Measurements from ENCODE around the gene UBE2F. TPM values are rescaled to one million over a fixed set of nuclear protein-coding genes. Genes with fewer than 3 reads are reported as not detected.

UBE2F gene
- total RNA-seq, 1 experiment from 2014 or later: 103 TPM

DNA sequence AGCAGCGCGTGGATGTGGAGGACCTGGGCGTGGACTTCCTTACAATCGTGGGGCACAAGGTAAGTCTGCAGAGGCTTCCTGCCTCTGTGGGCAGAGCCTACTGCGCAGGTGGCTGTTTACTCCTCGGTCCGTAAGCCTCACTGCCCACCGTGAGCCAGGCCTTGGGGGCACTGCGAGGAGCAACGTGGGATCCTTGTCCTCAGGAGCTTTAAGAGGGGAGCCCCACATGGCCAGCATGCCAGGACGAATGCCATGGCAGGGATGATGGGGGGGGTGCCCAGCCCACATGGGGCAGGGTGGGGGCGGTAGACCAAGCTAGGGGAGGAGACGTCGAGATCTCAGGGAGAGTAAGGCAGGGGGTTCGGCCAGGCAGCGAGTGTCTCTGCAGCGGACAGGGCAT, 115.3 kb downstream of the UBE2F start:
- Histone ChIP-seq H3F3A (ENCODE audit: insufficient read depth, low read depth) (peaks cover 16% of the 10 kb centered on the region; the same call in 1 of the 2 replicates), H4K20me1 (ENCODE audit: insufficient read depth) (no peaks in the 10 kb centered on the region), H3K9me3 (ENCODE audit: insufficient read depth, low read depth) (no peaks in the 10 kb centered on the region), H3K36me3 (ENCODE audit: low read depth) (peaks cover 9% of the 10 kb centered on the region; the same call in 1 of the 2 replicates), H3K27ac (no peak overlapping the region), H3K9me2 (ENCODE audit: insufficient read depth) (no peaks in the 10 kb centered on the region), H2AFZ (no peak overlapping the region), H3K4me3 (no peak overlapping the region), H3K4me1 (replicated peaks; ENCODE audit: insufficient read depth) (peaks cover 16% of the 10 kb centered on the region), H3K27me3 (ENCODE audit: insufficient read depth, low read depth) (no peaks in the 10 kb centered on the region), H3K79me2 (ENCODE audit: low read depth) (no peaks in the 10 kb centered on the region), H3K4me2 (no peak overlapping the region)
- BruUV-seq (replicated peaks): no TSS peak
- intact Hi-C loops (cut with micrococcal nuclease; ENCODE audit: unreplicated experiment): no loop called here
- DNase-seq: no peak
- ChIA-PET CTCF (no interaction called here), POLR2A (ENCODE audit: unreplicated experiment) (interaction anchor here (0.5 to 0.6 kb wide), 2 partner anchors 16 to 63 kb away, joined by 4 to 6 read pairs; no protein-coding TSS in a partner anchor)
- TF ChIP-seq EZH2 (IDR thresholded peaks at IDR 0.05; ENCODE audit: low read depth): no peak
- TF ChIP-seq, protein P1, sequence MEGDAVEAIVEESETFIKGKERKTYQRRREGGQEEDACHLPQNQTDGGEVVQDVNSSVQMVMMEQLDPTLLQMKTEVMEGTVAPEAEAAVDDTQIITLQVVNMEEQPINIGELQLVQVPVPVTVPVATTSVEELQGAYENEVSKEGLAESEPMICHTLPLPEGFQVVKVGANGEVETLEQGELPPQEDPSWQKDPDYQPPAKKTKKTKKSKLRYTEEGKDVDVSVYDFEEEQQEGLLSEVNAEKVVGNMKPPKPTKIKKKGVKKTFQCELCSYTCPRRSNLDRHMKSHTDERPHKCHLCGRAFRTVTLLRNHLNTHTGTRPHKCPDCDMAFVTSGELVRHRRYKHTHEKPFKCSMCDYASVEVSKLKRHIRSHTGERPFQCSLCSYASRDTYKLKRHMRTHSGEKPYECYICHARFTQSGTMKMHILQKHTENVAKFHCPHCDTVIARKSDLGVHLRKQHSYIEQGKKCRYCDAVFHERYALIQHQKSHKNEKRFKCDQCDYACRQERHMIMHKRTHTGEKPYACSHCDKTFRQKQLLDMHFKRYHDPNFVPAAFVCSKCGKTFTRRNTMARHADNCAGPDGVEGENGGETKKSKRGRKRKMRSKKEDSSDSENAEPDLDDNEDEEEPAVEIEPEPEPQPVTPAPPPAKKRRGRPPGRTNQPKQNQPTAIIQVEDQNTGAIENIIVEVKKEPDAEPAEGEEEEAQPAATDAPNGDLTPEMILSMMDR (conservative IDR thresholded peaks at IDR 0.05): no peak

DNA sequence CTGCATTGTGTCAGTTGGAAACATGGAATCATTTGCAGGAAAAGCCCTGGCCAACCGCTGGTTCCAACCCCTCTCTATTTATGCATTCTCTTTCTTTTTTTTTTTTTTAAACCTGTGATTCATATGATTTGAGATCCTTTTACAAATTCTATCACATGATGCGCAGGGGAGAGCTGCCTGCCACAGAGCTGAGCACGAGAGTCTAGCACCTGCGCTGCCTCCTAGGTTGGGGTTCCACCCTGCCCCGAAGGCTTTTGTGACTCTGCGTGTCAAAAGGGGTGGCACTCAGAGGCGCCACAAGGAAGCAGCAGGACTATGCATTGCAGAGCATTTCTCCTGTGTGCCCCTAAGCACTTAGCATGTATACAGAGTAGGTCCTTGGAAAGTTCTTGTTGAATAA, 116.0 kb downstream of the UBE2F start:
- Histone ChIP-seq H3K4me3 (no peak overlapping the region), H3K27ac (no peak overlapping the region), H3K27me3 (ENCODE audit: insufficient read depth, low read depth) (no peaks in the 10 kb centered on the region), H3K36me3 (ENCODE audit: low read depth) (peaks cover 9% of the 10 kb centered on the region; the same call in 1 of the 2 replicates), H2AFZ (no peak overlapping the region), H4K20me1 (ENCODE audit: insufficient read depth) (no peaks in the 10 kb centered on the region), H3K9me3 (ENCODE audit: insufficient read depth, low read depth) (no peaks in the 10 kb centered on the region), H3K9me2 (ENCODE audit: insufficient read depth) (no peaks in the 10 kb centered on the region), H3K4me2 (no peak overlapping the region), H3F3A (ENCODE audit: insufficient read depth, low read depth) (peaks cover 16% of the 10 kb centered on the region; the same call in 1 of the 2 replicates), H3K4me1 (replicated peaks; ENCODE audit: insufficient read depth) (peaks cover 13% of the 10 kb centered on the region), H3K79me2 (ENCODE audit: low read depth) (no peaks in the 10 kb centered on the region)
- BruUV-seq (replicated peaks): no TSS peak
- ChIA-PET POLR2A (ENCODE audit: unreplicated experiment) (interaction anchor here (0.6 kb wide), 1 partner anchor 115 kb away, joined by 10 read pairs; no protein-coding TSS in a partner anchor), CTCF (no interaction called here)
- TF ChIP-seq EZH2 (IDR thresholded peaks at IDR 0.05; ENCODE audit: low read depth): no peak
- TF ChIP-seq, protein P1 (conservative IDR thresholded peaks at IDR 0.05): no peak
- intact Hi-C loops (cut with micrococcal nuclease; ENCODE audit: unreplicated experiment): no loop called here
- no peak for DNase-seq

DNA sequence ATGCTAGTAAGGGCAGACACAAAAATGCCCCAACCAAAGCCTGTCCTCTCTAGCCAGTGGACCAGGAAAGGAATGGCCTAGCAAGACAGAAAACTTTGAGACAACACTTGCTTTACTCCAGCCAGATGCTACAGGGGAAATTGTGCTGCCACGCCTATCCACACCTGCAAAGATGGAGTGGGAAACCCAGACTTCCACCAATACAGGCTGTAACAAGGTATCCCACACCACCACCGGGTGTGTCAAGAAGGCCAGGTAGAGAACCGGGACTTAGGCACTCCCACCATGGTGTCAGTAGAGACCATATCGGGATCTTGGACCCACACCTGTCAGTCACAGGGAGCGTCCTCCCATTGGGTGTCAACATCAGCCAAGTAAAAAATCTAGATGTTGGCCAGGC, 117.1 kb downstream of the UBE2F start:
- Histone ChIP-seq H3K4me1 (replicated peaks; ENCODE audit: insufficient read depth) (peaks cover 13% of the 10 kb centered on the region), H3K79me2 (ENCODE audit: low read depth) (no peaks in the 10 kb centered on the region), H3F3A (ENCODE audit: insufficient read depth, low read depth) (peaks cover 13% of the 10 kb centered on the region; the same call in 1 of the 2 replicates), H3K27ac (no peak overlapping the region), H3K4me3 (no peak overlapping the region), H3K36me3 (ENCODE audit: low read depth) (peaks cover 9% of the 10 kb centered on the region; the same call in 1 of the 2 replicates), H3K27me3 (ENCODE audit: insufficient read depth, low read depth) (no peaks in the 10 kb centered on the region), H2AFZ (no peak overlapping the region), H3K9me2 (ENCODE audit: insufficient read depth) (no peaks in the 10 kb centered on the region), H4K20me1 (ENCODE audit: insufficient read depth) (no peaks in the 10 kb centered on the region), H3K4me2 (no peak overlapping the region), H3K9me3 (ENCODE audit: insufficient read depth, low read depth) (no peaks in the 10 kb centered on the region)
- intact Hi-C loops (cut with micrococcal nuclease; ENCODE audit: unreplicated experiment): no loop called here
- ChIA-PET CTCF (no interaction called here), POLR2A (ENCODE audit: unreplicated experiment) (interaction anchor here (0.6 kb wide), 1 partner anchor 272 kb away, joined by 4 read pairs; no protein-coding TSS in a partner anchor)
- BruUV-seq (replicated peaks): no TSS peak
- no peak for DNase-seq
- no peak for TF ChIP-seq EZH2 (IDR thresholded peaks at IDR 0.05; ENCODE audit: low read depth)
- TF ChIP-seq, protein P1 (conservative IDR thresholded peaks at IDR 0.05): no peak
